AG04450 (cell line): ENCODE results near the gene CLCA2. TPM values are rescaled to one million over a fixed set of nuclear protein-coding genes. Genes with fewer than 3 reads are reported as not detected.
A peak's percentile ranks its signal among the peaks of the same experiment; 100 is the strongest.

Experiments
- CTCF ChIA-PET: fragments of 300-600, 350-600 bp; formaldehyde crosslinking; extraction: SDS; loops from one replicate; lab custom pipeline; 2022; ENCODE audit warnings: antibody characterized with exemption, inconsistent platforms; lab: Charles Lee
- POLR2A ChIA-PET: fragments of 350-600 bp; formaldehyde crosslinking; extraction: SDS; loops from one replicate; lab custom pipeline; 2021; ENCODE audit warnings: antibody characterized with exemption, inconsistent platforms; lab: Yijun Ruan, JAX
- DNase-seq: peaks from one replicate; pipeline ENCODE4 v3.0.0-alpha.2; 2011; ENCODE audit warnings: low read depth, low spot score
- H3K27ac ChIP-seq: one replicate; pipeline ENCODE4 v1.5.1; 2012; ENCODE audit warnings: low read depth, low read length, control low read depth
- H3K27me3 ChIP-seq: one replicate; pipeline ENCODE4 v1.6.0; 2012; ENCODE audit warnings: low read length; ENCODE audit not compliant: control insufficient read depth, insufficient read depth
- H3K4me3 ChIP-seq: 2 replicates; pipeline ENCODE4 v1.5.1; 2011; ENCODE audit warnings: mild to moderate bottlenecking, low read depth, low read length, control low read depth
- H3K9me3 ChIP-seq: 2 replicates; pipeline ENCODE4 v1.5.1; 2012; ENCODE audit warnings: low read length; ENCODE audit not compliant: control insufficient read depth, insufficient read depth
- CTCF ChIP-seq: IDR thresholded peaks from 2 replicates; pipeline ENCODE4 v1.5.1; 2011; ENCODE audit warnings: low read depth, low read length, control low read depth, inconsistent platforms
- polyA plus RNA-seq: library from polyadenylated mRNA; depleted of rRNA; stranded (reverse); fragments of >200 nt; gene quantifications from 2 replicates; pipeline ENCODE4 v1.2.3, GENCODE V29; 2011

Gene CLCA2
- polyA plus RNA-seq, 1 experiment = 0.60 TPM

GRCh38 chr1:86429122-86429725 is 5.3 kb downstream of the CLCA2 start:
- no peak for TF ChIP-seq CTCF
- POLR2A ChIA-PET = no interaction called here
- DNase-seq = no peak
- Histone ChIP-seq H3K4me3 (no peak overlapping the region), H3K27ac (peak overlapping the region; percentile 54), H3K27me3 (no peaks in the 10 kb centered on the region), H3K9me3 (no peaks in the 10 kb centered on the region)
- CTCF ChIA-PET = interaction anchor here (1.4 to 1.5 kb wide), 3 partner anchors 12 to 72 kb away, joined by 4 to 9 read pairs (median 5); no protein-coding TSS in a partner anchor

GRCh38 chr1:86429835-86430234 is 5.9 kb downstream of the CLCA2 start:
- DNase-seq = peak; percentile 77
- CTCF ChIA-PET = interaction anchor here (0.9 to 1.5 kb wide), 5 partner anchors 43 to 274 kb away, joined by 3 to 9 read pairs (median 5); partner anchors contain the start of gene SH3GLB1
- H3K9me3 ChIP-seq = no peaks in the 10 kb centered on the region
- H3K27me3 ChIP-seq = no peaks in the 10 kb centered on the region
- peak overlapping the region; percentile 83 for H3K27ac ChIP-seq
- POLR2A ChIA-PET = interaction anchor here (0.7 to 0.9 kb wide), 2 partner anchors 34 to 344 kb away, joined by 3 to 4 read pairs; partner anchors contain the start of gene ODF2L
- H3K4me3 ChIP-seq = no peak overlapping the region
- TF ChIP-seq CTCF = no peak

GRCh38 chr1:86430376-86430775 is 6.4 kb downstream of the CLCA2 start:
- no peaks in the 10 kb centered on the region for H3K9me3 ChIP-seq
- peak overlapping the region; percentile 83 for H3K27ac ChIP-seq
- CTCF ChIA-PET = interaction anchor here (0.9 to 1.5 kb wide), 6 partner anchors 43 to 274 kb away, joined by 3 to 9 read pairs (median 5); partner anchors contain the start of gene SH3GLB1
- no peak overlapping the region for H3K4me3 ChIP-seq
- no peak for DNase-seq
- H3K27me3 ChIP-seq = no peaks in the 10 kb centered on the region
- POLR2A ChIA-PET = interaction anchor here (0.7 to 0.9 kb wide), 2 partner anchors 34 to 343 kb away, joined by 3 to 4 read pairs; partner anchors contain the start of gene ODF2L
- TF ChIP-seq CTCF = no peak

- DNase-seq = no peak
- Histone ChIP-seq H3K27me3 (no peaks in the 10 kb centered on the region), H3K27ac (no peak overlapping the region), H3K4me3 (no peak overlapping the region), H3K9me3 (no peaks in the 10 kb centered on the region)
- TF ChIP-seq CTCF = no peak
- ChIA-PET CTCF (no interaction called here), POLR2A (no interaction called here)
These were observed 10.1 kb downstream of the CLCA2 start for GRCh38 chr1:86434059-86434458.

GRCh38 chr1:86435327-86435726 is 11.4 kb downstream of the CLCA2 start:
- ChIA-PET POLR2A (interaction anchor here (0.6 kb wide), 1 partner anchor 501 kb away, joined by 4 read pairs; no protein-coding TSS in a partner anchor), CTCF (interaction anchor here (1.5 to 2.1 kb wide), 2 partner anchors 39 to 55 kb away, joined by 4 to 8 read pairs; no protein-coding TSS in a partner anchor)
- Histone ChIP-seq H3K27ac (no peak overlapping the region), H3K27me3 (no peaks in the 10 kb centered on the region), H3K4me3 (no peak overlapping the region), H3K9me3 (no peaks in the 10 kb centered on the region)
- DNase-seq = no peak
- TF ChIP-seq CTCF = no peak
